ENCODE data around the gene TRIO.

DNA sequence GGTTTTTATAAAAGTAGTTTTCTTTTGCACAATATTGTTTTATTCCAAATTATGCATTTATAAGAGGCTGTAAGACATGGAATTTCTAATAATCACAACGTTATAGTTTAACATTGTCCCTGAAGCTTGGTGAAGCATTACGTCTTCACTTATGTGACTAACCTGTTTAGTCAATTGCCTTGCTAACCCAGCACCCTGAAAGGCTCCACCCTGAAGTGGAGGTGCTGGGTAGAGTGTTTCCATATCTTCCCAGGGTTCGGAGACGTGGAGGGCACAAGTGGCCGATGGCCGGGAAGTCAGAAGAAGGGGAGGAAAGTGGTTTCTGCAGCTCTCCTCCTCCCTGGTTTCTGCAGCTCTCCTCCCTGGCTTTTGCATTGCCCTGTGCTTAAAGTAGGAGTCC lies 83.4 kb downstream of the TRIO start:
- TF ChIP-seq MEF2B (IDR thresholded peaks at IDR 0.05; ENCODE audit: partially characterized antibody, poor library complexity, severe bottlenecking) (no peak), RAD21 (IDR thresholded peaks at IDR 0.05; ENCODE audit: insufficient read depth, low read depth, low read length) (no peak), CBX3 (IDR thresholded peaks at IDR 0.05; ENCODE audit: borderline replicate concordance, low read depth) (no peak), POLR2A (IDR thresholded peaks at IDR 0.05; ENCODE audit: low read depth, low read length) (no peak)
- TF ChIP-seq, protein P1, sequence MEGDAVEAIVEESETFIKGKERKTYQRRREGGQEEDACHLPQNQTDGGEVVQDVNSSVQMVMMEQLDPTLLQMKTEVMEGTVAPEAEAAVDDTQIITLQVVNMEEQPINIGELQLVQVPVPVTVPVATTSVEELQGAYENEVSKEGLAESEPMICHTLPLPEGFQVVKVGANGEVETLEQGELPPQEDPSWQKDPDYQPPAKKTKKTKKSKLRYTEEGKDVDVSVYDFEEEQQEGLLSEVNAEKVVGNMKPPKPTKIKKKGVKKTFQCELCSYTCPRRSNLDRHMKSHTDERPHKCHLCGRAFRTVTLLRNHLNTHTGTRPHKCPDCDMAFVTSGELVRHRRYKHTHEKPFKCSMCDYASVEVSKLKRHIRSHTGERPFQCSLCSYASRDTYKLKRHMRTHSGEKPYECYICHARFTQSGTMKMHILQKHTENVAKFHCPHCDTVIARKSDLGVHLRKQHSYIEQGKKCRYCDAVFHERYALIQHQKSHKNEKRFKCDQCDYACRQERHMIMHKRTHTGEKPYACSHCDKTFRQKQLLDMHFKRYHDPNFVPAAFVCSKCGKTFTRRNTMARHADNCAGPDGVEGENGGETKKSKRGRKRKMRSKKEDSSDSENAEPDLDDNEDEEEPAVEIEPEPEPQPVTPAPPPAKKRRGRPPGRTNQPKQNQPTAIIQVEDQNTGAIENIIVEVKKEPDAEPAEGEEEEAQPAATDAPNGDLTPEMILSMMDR (IDR thresholded peaks at IDR 0.05 in 2 of 3, conservative IDR thresholded peaks at IDR 0.05 in 1 of 3; ENCODE audit: control insufficient read depth in 2 of 3, extremely low read depth in 1 of 3, insufficient read depth in 1 of 3, low read depth in 3 of 3, low read length in 3 of 3) = no peak
- TF ChIP-seq, protein P2, sequence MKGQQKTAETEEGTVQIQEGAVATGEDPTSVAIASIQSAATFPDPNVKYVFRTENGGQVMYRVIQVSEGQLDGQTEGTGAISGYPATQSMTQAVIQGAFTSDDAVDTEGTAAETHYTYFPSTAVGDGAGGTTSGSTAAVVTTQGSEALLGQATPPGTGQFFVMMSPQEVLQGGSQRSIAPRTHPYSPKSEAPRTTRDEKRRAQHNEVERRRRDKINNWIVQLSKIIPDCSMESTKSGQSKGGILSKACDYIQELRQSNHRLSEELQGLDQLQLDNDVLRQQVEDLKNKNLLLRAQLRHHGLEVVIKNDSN (IDR thresholded peaks at IDR 0.05; ENCODE audit: borderline replicate concordance, extremely low read length, insufficient read depth, low read depth, low read length) = no peak
